Vagina (tissue), 2 donors: ENCODE results near the gene TMEM132C.

ENCODE experiments used
- POLR2A ChIP-seq, 2 donors: fragments of 450-650 bp; IDR thresholded peaks; one replicate each; pipeline ENCODE4 v1.6.1; 2017; ENCODE audit warnings: antibody characterized with exemption in 2 of 2, mild to moderate bottlenecking in 2 of 2, moderate library complexity in 2 of 2
- POLR2AphosphoS5 ChIP-seq, 2 donors: sonication (generic); formaldehyde crosslinking; IDR thresholded peaks; one replicate each; pipeline ENCODE4 v1.9.0; 2017; ENCODE audit warnings: antibody characterized with exemption in 2 of 2, mild to moderate bottlenecking in 2 of 2, low read depth in 1 of 2; ENCODE audit not compliant: insufficient read depth in 1 of 2

GRCh38 chr12:128383357-128383937, 116.5 kb downstream of the TMEM132C start:
- TF ChIP-seq POLR2AphosphoS5 (IDR thresholded peaks at IDR 0.05; ENCODE audit: insufficient read depth in 1 of 2, low read depth in 1 of 2) (no peak), POLR2A (IDR thresholded peaks at IDR 0.05) (no peak)
